COR-L47 (cell line): Measurements from ENCODE around the gene ZFP62.

Experiments used
- DNase-seq: peaks from one replicate; lab custom pipeline; 2025; lab: John Stamatoyannopoulos, UW

ZFP62 gene

DNA sequence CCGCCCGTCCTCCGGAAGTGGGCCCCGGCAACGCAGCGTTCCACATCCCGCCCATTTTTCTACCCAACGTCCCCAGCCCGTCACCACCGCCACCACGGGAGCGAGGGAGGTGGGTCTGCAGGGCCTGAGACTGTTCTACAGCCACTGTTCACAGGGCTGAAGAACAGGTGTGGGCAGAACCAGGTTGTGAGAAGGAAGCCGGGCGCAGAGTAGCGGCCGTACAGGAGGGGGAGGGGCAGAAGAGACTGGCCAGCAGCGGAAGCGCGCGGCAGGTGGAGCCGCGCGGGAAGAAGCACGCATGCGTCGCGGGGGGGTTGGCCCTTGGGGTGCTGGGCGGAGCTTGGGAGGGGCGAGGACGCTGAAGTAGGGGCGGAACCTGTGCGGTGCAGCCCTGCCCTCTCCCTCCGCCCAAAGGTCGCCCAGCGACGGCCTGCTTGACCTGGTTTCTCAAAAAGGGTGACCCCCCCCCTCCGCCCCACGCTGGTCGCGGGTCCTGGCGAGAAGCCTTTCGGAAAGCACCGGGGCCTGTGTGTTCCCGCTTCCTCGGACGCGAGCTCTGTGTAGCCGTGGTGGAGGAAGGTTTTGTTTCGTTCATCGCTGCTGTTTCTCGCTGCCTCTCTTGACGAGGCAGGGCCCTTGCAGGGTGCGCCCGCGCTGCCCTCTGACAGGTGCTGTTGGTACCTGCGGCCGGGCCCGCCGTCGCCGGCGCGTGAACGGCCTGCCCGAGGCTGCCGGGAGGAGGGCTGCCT is 50.7 kb downstream of the ZFP62 start:
- peak; percentile 89 for DNase-seq

DNA sequence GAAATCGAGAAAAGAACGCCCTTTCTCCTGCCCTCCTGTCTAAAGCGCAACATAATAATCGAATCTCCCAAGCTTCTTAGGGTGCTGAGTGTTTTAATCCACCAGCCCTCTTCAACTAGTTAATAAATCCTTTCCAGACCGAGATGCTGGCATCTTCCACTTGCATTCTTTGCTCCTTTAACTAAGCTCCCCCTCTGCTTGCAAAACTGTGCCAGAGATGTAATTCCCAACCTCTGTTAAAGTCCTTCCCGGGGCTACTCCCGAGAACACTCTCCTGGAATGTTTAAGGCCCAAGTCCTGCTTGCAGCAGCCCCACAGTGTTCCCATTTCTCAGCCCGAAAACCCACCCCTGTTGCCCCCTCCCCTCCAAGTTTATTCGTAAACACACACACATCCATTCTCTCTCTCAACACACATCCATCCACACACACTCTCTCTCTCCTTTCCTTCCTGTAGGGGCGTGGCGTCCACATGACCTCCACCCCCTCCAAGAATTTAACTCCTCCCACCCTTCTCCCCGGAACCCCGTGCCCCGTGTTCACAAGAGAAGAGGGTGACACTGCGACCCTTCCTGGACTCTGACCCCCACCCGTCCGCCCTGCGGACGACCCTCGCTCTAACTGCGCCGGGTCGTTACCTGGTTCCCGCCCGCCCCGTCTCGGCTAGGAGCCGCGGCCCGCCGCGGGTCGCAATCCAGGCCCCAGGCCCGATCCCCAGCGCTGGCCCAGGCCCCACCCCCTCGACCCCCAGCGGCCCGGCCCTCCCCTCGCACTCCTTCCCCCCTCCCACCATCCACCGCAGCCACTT is 51.5 kb downstream of the ZFP62 start:
- DNase-seq = peak; percentile 90

DNA sequence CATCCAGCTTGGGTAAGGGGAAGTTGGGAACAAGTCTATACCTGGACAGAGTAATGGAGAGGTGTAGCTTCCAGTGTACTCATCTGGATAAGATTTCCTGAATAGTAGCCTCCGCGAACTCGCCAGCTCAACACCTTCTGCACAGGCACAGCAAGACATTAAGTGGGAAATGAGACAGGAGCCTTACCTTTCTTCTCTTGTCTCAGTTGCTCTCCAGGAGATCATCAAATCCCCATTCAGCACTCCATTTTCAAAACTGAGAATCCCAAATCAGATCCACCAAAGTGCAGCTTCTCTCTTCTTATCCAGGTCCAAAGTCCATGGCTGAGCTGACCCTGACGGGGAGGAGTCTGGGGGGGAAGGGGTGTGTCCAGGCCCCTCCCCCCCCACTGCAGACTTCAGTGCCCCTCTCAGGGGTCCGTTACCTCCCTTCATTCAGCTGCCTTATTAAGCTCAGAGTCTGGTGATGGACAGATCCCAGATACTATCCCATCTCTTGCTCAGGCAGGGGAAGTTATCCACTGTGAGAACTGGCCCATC is 52.5 kb downstream of the ZFP62 start:
- no peak for DNase-seq

DNA sequence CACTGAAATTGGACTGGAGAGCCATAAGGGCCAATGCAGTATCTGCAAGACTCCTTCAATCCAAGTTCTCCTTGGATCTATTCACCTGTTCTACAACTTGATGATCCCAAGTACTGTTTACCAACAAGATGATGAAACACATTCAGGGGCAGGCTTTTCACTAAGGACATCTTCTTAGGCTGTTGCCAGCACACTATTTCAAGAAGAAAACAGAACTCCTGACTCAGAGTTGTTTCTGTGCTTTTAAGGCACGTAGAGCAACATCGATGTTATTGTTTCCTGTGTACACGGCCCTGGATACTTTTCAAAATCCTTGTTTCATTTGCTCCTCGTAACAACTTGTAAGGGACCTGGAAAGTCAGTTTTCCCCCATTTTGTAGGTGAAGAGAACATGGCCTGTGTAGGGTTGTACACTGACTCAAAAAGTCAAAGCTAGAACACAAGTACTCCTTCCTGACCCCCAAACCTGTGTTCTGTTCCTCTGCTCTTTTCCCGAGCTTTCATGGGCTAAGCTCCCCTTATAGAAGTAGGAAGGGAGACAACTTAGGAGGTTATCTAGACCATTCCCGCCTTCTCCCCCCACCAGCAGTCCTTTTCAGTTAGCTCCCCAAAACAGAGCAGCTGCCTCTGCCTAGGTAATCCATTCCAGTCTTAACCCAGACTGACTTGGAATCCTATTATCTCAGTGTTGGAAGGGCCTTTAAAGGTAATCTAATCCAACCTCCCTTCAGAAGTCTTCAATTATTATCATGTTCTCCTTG is 53.2 kb downstream of the ZFP62 start:
- DNase-seq = no peak

GRCh38 chr5:180807046-180807445 is 54.0 kb downstream of the ZFP62 start:
- no peak for DNase-seq

- no peak for DNase-seq
These were observed 54.6 kb downstream of the ZFP62 start for GRCh38 chr5:180806351-180807011.

DNA sequence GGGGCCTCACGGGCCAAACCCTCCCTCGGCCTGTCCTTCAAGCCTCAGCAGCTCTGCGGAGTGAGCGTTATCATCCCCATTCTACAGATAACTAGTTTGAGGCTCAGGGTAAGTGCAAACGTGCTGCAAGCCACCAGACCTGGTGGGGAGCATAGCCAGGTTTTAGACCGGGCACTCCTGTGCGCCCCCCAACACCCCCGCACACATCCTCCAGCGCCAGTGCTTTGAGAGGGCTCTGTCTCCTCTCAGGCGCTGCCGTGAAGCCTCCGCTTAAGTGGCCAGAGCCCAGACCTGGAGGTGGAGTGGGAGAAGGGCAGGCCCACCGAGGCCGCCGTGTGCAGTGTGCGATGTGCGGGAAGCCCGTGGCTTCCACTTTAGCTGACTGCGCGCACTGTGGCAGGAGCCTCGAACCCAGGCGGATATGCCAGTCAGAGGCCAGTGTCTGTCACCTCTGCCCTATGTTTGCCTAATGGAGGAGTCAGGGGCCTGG is 56.9 kb downstream of the ZFP62 start:
- no peak for DNase-seq

DNA sequence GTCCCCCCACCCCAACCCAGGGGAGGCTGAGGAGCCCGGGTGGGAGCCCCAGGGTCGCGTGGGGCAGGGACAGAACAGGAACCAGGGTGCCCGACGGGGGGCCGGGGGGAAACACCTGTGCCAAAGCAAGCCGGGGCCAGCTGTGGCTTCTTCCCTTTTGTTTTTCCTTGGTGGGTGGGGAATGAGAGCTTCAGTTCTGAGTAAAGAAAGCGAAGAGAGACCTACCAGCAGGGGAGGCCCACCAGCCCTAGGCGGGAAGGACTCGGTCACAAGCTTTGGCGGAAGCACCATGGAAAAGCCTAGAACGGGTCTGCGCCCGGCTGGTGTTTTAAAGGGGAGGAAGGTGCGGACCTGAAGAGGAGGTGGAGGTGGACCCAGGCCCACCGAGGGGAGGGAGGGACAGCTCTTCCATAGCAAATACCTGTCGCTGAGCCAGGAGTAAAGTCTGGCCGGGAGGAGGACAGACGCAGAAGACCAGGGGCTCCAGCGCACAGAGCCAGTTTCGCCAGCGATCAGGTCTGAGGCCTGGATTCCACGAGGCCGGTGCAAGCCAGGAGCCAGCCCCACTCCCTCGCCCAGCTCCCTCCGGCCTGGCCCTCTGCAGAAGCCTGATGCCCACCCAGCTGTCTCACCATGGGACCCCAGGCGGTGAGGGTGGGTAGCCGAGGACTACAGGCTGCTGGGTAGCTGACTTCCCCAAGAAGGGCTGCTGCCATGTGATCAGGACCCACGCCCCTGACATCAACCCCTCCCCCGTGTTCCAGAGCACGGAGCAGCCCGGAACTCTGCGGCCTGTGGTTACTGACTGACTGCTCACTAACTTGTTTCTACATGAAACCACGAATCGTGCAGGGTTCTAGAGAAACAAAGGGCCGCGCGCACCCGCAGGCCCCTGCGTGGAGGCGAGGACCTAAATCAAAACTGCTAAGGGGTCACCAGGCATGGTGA is 57.6 kb downstream of the ZFP62 start:
- no peak for DNase-seq

- peak; percentile 23 for DNase-seq
These were observed 58.5 kb downstream of the ZFP62 start, which contains the start of gene MGAT1 for GRCh38 chr5:180802325-180803180. MGAT1 (minus strand) TSS chr5:180802806; CDS start chr5:180792971, 9,835 bp downstream.

GRCh38 chr5:180801596-180802324 is 59.3 kb downstream of the ZFP62 start:
- DNase-seq = no peak

DNA sequence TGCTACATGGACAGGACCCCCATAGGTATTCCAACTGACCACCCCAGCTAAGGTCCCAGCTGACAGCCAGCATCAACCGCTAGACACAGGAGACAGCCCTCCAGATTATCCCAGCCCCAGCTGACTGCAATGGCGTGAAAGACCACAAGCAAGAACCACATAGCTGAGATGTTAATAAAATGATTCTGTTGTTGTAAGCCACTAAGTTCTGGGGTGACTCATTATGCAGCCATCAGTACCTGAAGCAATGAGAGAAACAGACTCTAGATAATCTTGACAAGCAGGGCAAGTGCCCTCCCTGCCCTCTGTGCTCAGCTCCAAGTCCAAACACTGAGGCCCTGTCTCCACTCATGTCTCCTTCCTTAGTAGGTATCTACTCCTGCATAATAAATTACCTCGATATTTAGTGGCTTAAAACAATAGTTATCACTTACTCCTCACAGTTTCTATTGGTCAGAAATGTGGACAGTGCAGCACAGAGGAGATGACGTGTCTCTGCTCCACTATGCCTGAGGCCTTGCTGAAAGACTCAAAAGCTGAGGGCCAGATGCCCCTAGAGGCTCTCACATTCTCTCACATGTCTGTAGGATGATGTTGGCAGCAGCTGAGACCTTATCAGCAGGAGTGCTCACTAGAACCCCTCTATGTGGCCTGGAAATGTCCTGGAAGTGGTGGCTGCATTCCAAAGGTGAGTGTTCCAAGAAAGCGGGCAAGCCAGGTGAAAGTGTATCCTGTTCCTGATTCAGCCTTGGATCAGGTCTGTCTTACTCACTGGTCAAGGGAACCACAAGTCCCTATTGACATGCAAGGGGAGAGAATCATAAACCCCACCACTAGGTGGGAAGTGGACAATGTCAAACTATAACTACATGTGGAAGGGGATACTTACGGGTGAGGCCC is 60.9 kb downstream of the ZFP62 start:
- DNase-seq = no peak

DNA sequence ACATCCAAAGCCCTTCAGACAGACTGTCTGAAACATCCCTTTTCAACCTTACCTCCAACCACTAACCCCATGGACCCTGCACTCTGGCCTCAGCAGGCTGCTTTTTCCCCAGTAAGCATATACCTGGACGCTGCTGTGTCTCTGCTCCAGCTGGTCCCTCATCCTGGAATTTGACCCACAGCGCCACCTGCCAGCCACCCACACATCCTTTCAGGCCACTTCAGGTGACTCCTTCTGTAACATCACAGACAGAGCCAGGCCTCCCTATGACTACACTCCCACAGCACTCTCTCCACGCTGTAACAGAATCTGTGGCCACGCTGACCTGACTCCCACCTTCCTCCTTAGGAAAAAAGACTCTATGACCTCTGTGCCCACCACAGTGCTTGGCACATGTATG is 61.9 kb downstream of the ZFP62 start:
- DNase-seq = no peak

DNA sequence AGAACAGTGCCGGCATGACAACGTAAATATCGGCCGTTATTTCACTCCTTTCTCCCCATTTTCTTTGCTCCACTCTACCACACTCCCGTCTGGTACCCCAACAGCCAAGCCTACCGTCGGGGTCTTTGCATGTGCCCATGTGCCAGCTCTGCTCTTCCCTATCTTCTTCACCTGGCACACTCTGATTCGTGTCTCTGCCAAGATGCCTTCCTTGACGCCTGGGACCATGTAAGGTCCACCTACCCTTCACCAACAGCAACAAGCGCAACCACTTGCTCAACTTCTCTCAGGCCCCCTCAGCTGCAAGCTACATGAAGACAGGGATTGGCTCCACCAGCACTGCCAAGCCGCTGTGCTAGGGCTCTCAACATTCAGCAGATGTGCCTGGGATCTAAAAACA is 62.9 kb downstream of the ZFP62 start:
- no peak for DNase-seq
